Activated T-cell treated with anti-CD3 and anti-CD28 coated beads, Interleukin-2, amount 50 U/mL, for 24 hours (primary cell): ENCODE results near the gene RHBDL1.
A peak's percentile ranks its signal among the peaks of the same experiment; 100 is the strongest.

Experiments used
- DNase-seq: peaks from one replicate; pipeline ENCODE4 v3.0.0-alpha.2; 2020
- H3K27ac Mint-ChIP-seq: 2 replicates; pipeline ENCODE4 v1.8.0; 2020; ENCODE audit warnings: mild to moderate bottlenecking, mixed read lengths
- H3K27me3 Mint-ChIP-seq: 2 replicates; pipeline ENCODE4 v1.8.0; 2020; ENCODE audit warnings: mixed read lengths
- H3K36me3 Mint-ChIP-seq: 2 replicates; pipeline ENCODE4 v1.8.0; 2020; ENCODE audit warnings: low read depth, mixed read lengths
- H3K4me1 Mint-ChIP-seq: 2 replicates; pipeline ENCODE4 v1.8.0; 2020; ENCODE audit warnings: low read depth, mixed read lengths
- H3K4me3 Mint-ChIP-seq: 2 replicates; pipeline ENCODE4 v1.8.0; 2020; ENCODE audit warnings: mild to moderate bottlenecking, moderate library complexity, mixed read lengths
- H3K9me3 Mint-ChIP-seq: 2 replicates; pipeline ENCODE4 v1.8.0; 2020; ENCODE audit warnings: mixed read lengths

Gene RHBDL1

GRCh38 chr16:715477-716199 lies 40.2 kb downstream of the RHBDL1 start:
- peak; percentile 72 for DNase-seq
- Mint-ChIP-seq H3K9me3 (no peaks in the 10 kb centered on the region), H3K27me3 (peaks cover 24% of the 10 kb centered on the region), H3K36me3 (peaks cover 2% of the 10 kb centered on the region), H3K4me3 (peak overlapping the region; percentile 73), H3K27ac (no peak overlapping the region), H3K4me1 (peaks cover 24% of the 10 kb centered on the region)

- no peak for DNase-seq
- peaks cover 2% of the 10 kb centered on the region for H3K36me3 Mint-ChIP-seq
- no peak overlapping the region for H3K27ac Mint-ChIP-seq
Measured at GRCh38 chr16:716200-716568, 40.7 kb downstream of the RHBDL1 start.

GRCh38 chr16:716768-717325 lies 41.4 kb downstream of the RHBDL1 start:
- H3K4me1 Mint-ChIP-seq = peaks cover 24% of the 10 kb centered on the region
- H3K9me3 Mint-ChIP-seq = no peaks in the 10 kb centered on the region
- peak overlapping the region; percentile 73 for H3K4me3 Mint-ChIP-seq
- H3K27me3 Mint-ChIP-seq = peaks cover 17% of the 10 kb centered on the region
- no peak for DNase-seq
- peaks cover 2% of the 10 kb centered on the region for H3K36me3 Mint-ChIP-seq
- H3K27ac Mint-ChIP-seq = no peak overlapping the region

More at GRCh38 chr16:716200-716568, 40.7 kb downstream of the RHBDL1 start:
- H3K9me3 Mint-ChIP-seq = no peaks in the 10 kb centered on the region
- peak overlapping the region; percentile 73 for H3K4me3 Mint-ChIP-seq
- peaks cover 24% of the 10 kb centered on the region for H3K4me1 Mint-ChIP-seq
- peaks cover 18% of the 10 kb centered on the region for H3K27me3 Mint-ChIP-seq

- DNase-seq = no peak
- Mint-ChIP-seq H3K9me3 (no peaks in the 10 kb centered on the region), H3K4me1 (peaks cover 28% of the 10 kb centered on the region), H3K27ac (no peak overlapping the region), H3K27me3 (peaks cover 15% of the 10 kb centered on the region), H3K36me3 (peaks cover 4% of the 10 kb centered on the region), H3K4me3 (no peak overlapping the region)
Measured at GRCh38 chr16:717450-718245, 42.2 kb downstream of the RHBDL1 start.

GRCh38 chr16:718389-718788 lies 42.9 kb downstream of the RHBDL1 start:
- DNase-seq = no peak
- peaks cover 11% of the 10 kb centered on the region for H3K27me3 Mint-ChIP-seq
- no peak overlapping the region for H3K4me3 Mint-ChIP-seq
- peaks cover 8% of the 10 kb centered on the region for H3K36me3 Mint-ChIP-seq
- no peak overlapping the region for H3K27ac Mint-ChIP-seq
- H3K4me1 Mint-ChIP-seq = peaks cover 29% of the 10 kb centered on the region
- no peaks in the 10 kb centered on the region for H3K9me3 Mint-ChIP-seq

- H3K4me3 Mint-ChIP-seq = peak overlapping the region; percentile 85
- H3K27me3 Mint-ChIP-seq = peaks cover 7% of the 10 kb centered on the region
- H3K4me1 Mint-ChIP-seq = peaks cover 29% of the 10 kb centered on the region
- peak overlapping the region; percentile 47 for H3K27ac Mint-ChIP-seq
- H3K36me3 Mint-ChIP-seq = peaks cover 12% of the 10 kb centered on the region
- no peak for DNase-seq
- no peaks in the 10 kb centered on the region for H3K9me3 Mint-ChIP-seq
Measured at GRCh38 chr16:718922-719321, 43.5 kb downstream of the RHBDL1 start.

- Mint-ChIP-seq H3K27ac (peak overlapping the region; percentile 89), H3K9me3 (no peaks in the 10 kb centered on the region), H3K4me3 (peak overlapping the region; percentile 85), H3K27me3 (peaks cover 3% of the 10 kb centered on the region), H3K4me1 (peaks cover 29% of the 10 kb centered on the region), H3K36me3 (peaks cover 12% of the 10 kb centered on the region)
- no peak for DNase-seq
Measured at GRCh38 chr16:719815-720446, 44.5 kb downstream of the RHBDL1 start.

- H3K36me3 Mint-ChIP-seq = peaks cover 12% of the 10 kb centered on the region
- peak overlapping the region; percentile 89 for H3K27ac Mint-ChIP-seq
- H3K27me3 Mint-ChIP-seq = peaks cover 3% of the 10 kb centered on the region
- H3K4me1 Mint-ChIP-seq = peaks cover 29% of the 10 kb centered on the region
- H3K9me3 Mint-ChIP-seq = no peaks in the 10 kb centered on the region
- peak overlapping the region; percentile 85 for H3K4me3 Mint-ChIP-seq
- peak; percentile 75 for DNase-seq
Measured at GRCh38 chr16:720447-720989, 45.0 kb downstream of the RHBDL1 start.

- peaks cover 30% of the 10 kb centered on the region for H3K4me1 Mint-ChIP-seq
Measured at GRCh38 chr16:720990-721764, 45.7 kb downstream of the RHBDL1 start, which contains the start of gene ANTKMT. Gene ANTKMT (plus strand): TSS chr16:721146. CDS start chr16:721275, 129 bp downstream.

GRCh38 chr16:721765-722540 lies 46.5 kb downstream of the RHBDL1 start:
- Mint-ChIP-seq H3K36me3 (peaks cover 12% of the 10 kb centered on the region), H3K9me3 (no peaks in the 10 kb centered on the region), H3K4me1 (peaks cover 30% of the 10 kb centered on the region), H3K4me3 (peak overlapping the region; percentile 67), H3K27me3 (no peaks in the 10 kb centered on the region), H3K27ac (peak overlapping the region; percentile 11)
- DNase-seq = no peak

More at GRCh38 chr16:720990-721764, 45.7 kb downstream of the RHBDL1 start, which contains the start of gene ANTKMT:
- peak within 1 kb of the TSS; percentile 89 for H3K27ac Mint-ChIP-seq
- peak; percentile 90 for DNase-seq
- H3K27me3 Mint-ChIP-seq = peaks cover 3% of the 10 kb centered on the region
- no peaks in the 10 kb centered on the region for H3K9me3 Mint-ChIP-seq
- H3K36me3 Mint-ChIP-seq = peaks cover 12% of the 10 kb centered on the region
- H3K4me3 Mint-ChIP-seq = peak within 1 kb of the TSS; percentile 85

GRCh38 chr16:722835-723633 lies 47.6 kb downstream of the RHBDL1 start:
- H3K36me3 Mint-ChIP-seq = peaks cover 12% of the 10 kb centered on the region
- peaks cover 30% of the 10 kb centered on the region for H3K4me1 Mint-ChIP-seq
- no peak for DNase-seq
- H3K27ac Mint-ChIP-seq = no peak overlapping the region
- no peaks in the 10 kb centered on the region for H3K27me3 Mint-ChIP-seq
- H3K9me3 Mint-ChIP-seq = no peaks in the 10 kb centered on the region
- H3K4me3 Mint-ChIP-seq = peak overlapping the region; percentile 67

GRCh38 chr16:723695-724094 lies 48.2 kb downstream of the RHBDL1 start:
- Mint-ChIP-seq H3K27me3 (no peaks in the 10 kb centered on the region), H3K27ac (no peak overlapping the region), H3K36me3 (peaks cover 12% of the 10 kb centered on the region), H3K9me3 (no peaks in the 10 kb centered on the region), H3K4me1 (peaks cover 29% of the 10 kb centered on the region), H3K4me3 (no peak overlapping the region)
- no peak for DNase-seq
